ENCODE measurements around the gene HTR2C. TPM values are rescaled to one million over a fixed set of nuclear protein-coding genes. Genes with fewer than 3 reads are reported as not detected.

HTR2C gene
- not detected for total RNA-seq
- long read RNA-seq, result 0 reads

DNA sequence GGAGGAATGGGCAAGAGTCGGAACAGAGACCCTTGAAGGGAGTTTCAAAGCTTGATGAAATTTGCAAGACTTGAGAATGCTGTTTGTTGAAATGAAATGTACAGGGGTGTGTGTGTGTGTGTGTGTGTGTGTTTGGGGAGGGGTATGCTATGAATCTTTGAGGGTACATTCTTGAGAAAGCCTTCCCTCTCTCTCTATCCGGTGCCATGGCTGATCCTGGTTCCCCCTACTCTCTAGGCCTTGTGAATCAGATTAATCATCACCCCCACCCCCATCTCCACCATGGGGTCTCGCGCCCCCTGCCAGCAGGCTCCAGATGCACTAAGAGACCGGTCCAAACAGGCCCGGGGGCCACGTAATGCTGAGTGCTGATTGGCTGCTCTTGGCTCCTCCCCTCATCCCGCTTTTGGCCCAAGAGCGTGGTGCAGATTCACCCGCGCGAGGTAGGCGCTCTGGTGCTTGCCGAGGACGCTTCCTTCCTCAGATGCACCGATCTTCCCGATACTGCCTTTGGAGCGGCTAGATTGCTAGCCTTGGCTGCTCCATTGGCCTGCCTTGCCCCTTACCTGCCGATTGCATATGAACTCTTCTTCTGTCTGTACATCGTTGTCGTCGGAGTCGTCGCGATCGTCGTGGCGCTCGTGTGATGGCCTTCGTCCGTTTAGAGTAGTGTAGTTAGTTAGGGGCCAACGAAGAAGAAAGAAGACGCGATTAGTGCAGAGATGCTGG lies at the start of gene HTR2C:
HTR2C (plus strand) TSS at position 441 of the 729 bp plus-strand sequence. CDS start 142,851 bp downstream, outside the sequence.
- ATAC-seq (no peak), DNase-seq (no peak)
- peak within 1 kb of the TSS; percentile 6 for H3K4me3 ChIP-seq
- intact Hi-C loops (cut with DNase I), result no loop called here
- no peaks in the 10 kb centered on the region for H3K9me3 ChIP-seq
- no peak within 1 kb of the TSS for H3K27ac ChIP-seq
- no peaks in the 10 kb centered on the region for H3K36me3 ChIP-seq
- H3K4me1 ChIP-seq, result no peaks in the 10 kb centered on the region
- TF ChIP-seq, protein P1, sequence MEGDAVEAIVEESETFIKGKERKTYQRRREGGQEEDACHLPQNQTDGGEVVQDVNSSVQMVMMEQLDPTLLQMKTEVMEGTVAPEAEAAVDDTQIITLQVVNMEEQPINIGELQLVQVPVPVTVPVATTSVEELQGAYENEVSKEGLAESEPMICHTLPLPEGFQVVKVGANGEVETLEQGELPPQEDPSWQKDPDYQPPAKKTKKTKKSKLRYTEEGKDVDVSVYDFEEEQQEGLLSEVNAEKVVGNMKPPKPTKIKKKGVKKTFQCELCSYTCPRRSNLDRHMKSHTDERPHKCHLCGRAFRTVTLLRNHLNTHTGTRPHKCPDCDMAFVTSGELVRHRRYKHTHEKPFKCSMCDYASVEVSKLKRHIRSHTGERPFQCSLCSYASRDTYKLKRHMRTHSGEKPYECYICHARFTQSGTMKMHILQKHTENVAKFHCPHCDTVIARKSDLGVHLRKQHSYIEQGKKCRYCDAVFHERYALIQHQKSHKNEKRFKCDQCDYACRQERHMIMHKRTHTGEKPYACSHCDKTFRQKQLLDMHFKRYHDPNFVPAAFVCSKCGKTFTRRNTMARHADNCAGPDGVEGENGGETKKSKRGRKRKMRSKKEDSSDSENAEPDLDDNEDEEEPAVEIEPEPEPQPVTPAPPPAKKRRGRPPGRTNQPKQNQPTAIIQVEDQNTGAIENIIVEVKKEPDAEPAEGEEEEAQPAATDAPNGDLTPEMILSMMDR (IDR thresholded peaks at IDR 0.05), result no peak
- H3K27me3 ChIP-seq (ENCODE audit: low read depth), result peaks cover 44% of the 10 kb centered on the region

DNA sequence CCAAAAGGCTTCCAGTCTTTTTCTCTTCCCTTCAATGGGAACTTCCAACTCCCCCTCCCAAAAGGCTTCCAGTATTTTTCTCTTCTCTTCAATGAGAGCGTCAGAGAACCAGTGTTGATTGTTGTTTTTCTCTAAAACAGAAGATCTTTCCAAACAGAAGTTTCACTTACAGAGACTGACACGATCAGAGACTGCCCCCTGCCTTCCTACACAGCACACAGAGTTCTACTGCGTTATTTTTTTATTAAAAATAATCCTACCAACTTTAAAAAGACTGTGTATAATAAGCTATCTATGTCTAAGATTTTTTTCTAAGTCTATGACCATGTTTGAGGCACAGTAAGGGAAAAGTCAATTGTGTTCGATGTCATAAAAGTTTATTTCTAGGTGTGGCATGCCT lies 3.5 kb upstream of the HTR2C start:
- Histone ChIP-seq H3K36me3 (no peaks in the 10 kb centered on the region), H3K4me3 (no peak overlapping the region), H3K27ac (no peak overlapping the region), H3K9me3 (no peaks in the 10 kb centered on the region), H3K4me1 (no peaks in the 10 kb centered on the region), H3K27me3 (ENCODE audit: low read depth) (peaks cover 44% of the 10 kb centered on the region)
- no peak for ATAC-seq
- DNase-seq, result no peak
- TF ChIP-seq, protein P1 (IDR thresholded peaks at IDR 0.05), result no peak
- intact Hi-C loops (cut with DNase I), result no loop called here

- intact Hi-C loops (cut with DNase I), result no loop called here
- no peak overlapping the region for H3K27ac ChIP-seq
- H3K4me1 ChIP-seq, result no peaks in the 10 kb centered on the region
- DNase-seq, result no peak
- peaks cover 44% of the 10 kb centered on the region for H3K27me3 ChIP-seq (ENCODE audit: low read depth)
- peak in 1 of 2 donors; percentile 29 for ATAC-seq
- H3K36me3 ChIP-seq, result no peaks in the 10 kb centered on the region
- H3K4me3 ChIP-seq, result no peak overlapping the region
- no peaks in the 10 kb centered on the region for H3K9me3 ChIP-seq
- TF ChIP-seq, protein P1 (IDR thresholded peaks at IDR 0.05), result no peak
Measured at GRCh38 chrX:114581528-114582263, 2.2 kb upstream of the HTR2C start.

- H3K27ac ChIP-seq, result no peak overlapping the region
- intact Hi-C loops (cut with DNase I), result no loop called here
- TF ChIP-seq, protein P1 (IDR thresholded peaks at IDR 0.05), result no peak
- H3K27me3 ChIP-seq (ENCODE audit: low read depth), result peaks cover 44% of the 10 kb centered on the region
- no peaks in the 10 kb centered on the region for H3K9me3 ChIP-seq
- no peaks in the 10 kb centered on the region for H3K36me3 ChIP-seq
- no peaks in the 10 kb centered on the region for H3K4me1 ChIP-seq
- DNase-seq (no peak), ATAC-seq (no peak)
- no peak overlapping the region for H3K4me3 ChIP-seq
Measured at GRCh38 chrX:114582264-114582632, 1.6 kb upstream of the HTR2C start.

DNA sequence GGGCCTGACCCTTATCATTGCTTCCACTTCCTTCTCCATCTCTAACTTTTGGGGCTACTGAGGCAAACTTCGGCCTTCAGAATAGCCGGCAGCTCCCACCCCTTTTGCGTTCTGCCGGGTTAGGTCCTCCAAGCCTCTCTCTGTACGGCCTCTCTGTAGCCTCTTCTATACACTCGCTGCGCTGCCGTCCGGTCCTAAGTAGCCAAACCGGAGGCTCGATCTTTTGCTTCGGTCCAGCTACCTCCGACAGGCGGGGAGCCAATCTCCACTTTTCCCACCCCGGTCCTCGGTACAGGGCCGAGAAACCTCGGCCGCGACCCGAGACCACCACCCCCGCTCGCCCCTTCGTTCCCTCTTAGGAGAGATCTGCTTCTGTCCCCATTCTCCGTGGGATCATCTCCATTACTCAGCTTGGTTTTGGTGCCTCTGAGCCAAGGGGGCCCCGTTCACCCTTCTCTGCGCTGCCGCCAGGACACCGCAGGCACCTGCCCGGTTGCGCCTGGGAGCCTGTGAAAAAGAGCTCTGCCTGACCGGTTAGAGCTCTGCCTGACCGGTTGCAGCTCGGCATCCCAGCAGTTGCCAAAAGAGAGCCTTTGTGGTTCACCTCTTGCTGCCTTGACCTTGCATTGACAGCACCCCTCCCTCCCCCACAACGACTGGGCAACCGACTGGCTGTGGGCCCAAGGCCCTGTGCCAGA lies 1.0 kb upstream of the HTR2C start:
- DNase-seq, result no peak
- TF ChIP-seq, protein P1 (IDR thresholded peaks at IDR 0.05), result no peak
- intact Hi-C loops (cut with DNase I), result no loop called here
- no peak overlapping the region for H3K4me3 ChIP-seq
- H3K36me3 ChIP-seq, result no peaks in the 10 kb centered on the region
- no peak overlapping the region for H3K27ac ChIP-seq
- H3K27me3 ChIP-seq (ENCODE audit: low read depth), result peaks cover 44% of the 10 kb centered on the region
- no peaks in the 10 kb centered on the region for H3K4me1 ChIP-seq
- no peak for ATAC-seq
- no peaks in the 10 kb centered on the region for H3K9me3 ChIP-seq
